GM12875 (cell line): Measurements from ENCODE around the gene ARHGEF7.

Experiments
- H3K4me3 ChIP-seq: one replicate; pipeline ENCODE4 v1.5.1; 2011; ENCODE audit warnings: low read depth, low read length, control low read depth
- CTCF ChIP-seq: IDR thresholded peaks from 2 replicates; pipeline ENCODE4 v1.5.1; 2011; ENCODE audit warnings: low read depth, mild to moderate bottlenecking, control low read depth, inconsistent platforms, low read length, moderate library complexity, borderline replicate concordance; ENCODE audit not compliant: insufficient read depth

Gene ARHGEF7

GRCh38 chr13:111241862-111242261 lies 126.8 kb downstream of the ARHGEF7 start:
- H3K4me3 ChIP-seq, result no peak overlapping the region
- no peak for TF ChIP-seq CTCF

GRCh38 chr13:111242585-111242984 lies 127.5 kb downstream of the ARHGEF7 start:
- TF ChIP-seq CTCF, result no peak
- H3K4me3 ChIP-seq, result no peak overlapping the region

- TF ChIP-seq CTCF, result no peak
These were observed 128.9 kb downstream of the ARHGEF7 start for GRCh38 chr13:111243981-111244380.

GRCh38 chr13:111245576-111246384 lies 130.7 kb downstream of the ARHGEF7 start:
- TF ChIP-seq CTCF, result no peak
- H3K4me3 ChIP-seq, result no peak overlapping the region

More at GRCh38 chr13:111243981-111244380, 128.9 kb downstream of the ARHGEF7 start:
- no peak overlapping the region for H3K4me3 ChIP-seq

GRCh38 chr13:111247552-111247951 lies 132.4 kb downstream of the ARHGEF7 start:
- TF ChIP-seq CTCF, result no peak
- no peak overlapping the region for H3K4me3 ChIP-seq

GRCh38 chr13:111248822-111249221 lies 133.7 kb downstream of the ARHGEF7 start:
- H3K4me3 ChIP-seq, result no peak overlapping the region
- no peak for TF ChIP-seq CTCF

- H3K4me3 ChIP-seq, result no peak overlapping the region
- TF ChIP-seq CTCF, result no peak
These were observed 134.7 kb downstream of the ARHGEF7 start for GRCh38 chr13:111249637-111250360.
